ENCODE results near the gene CDH13.

GRCh38 chr16:83409347-83409746 is 782.6 kb downstream of the CDH13 start:
- TF ChIP-seq GATA2 (IDR thresholded peaks at IDR 0.05; ENCODE audit: low read depth, low read length) (no peak), GATA3 (IDR thresholded peaks at IDR 0.05; ENCODE audit: low read depth, low read length) (no peak)

Data from SH-SY5Y (cell line).